HG02798 (cell line): Measurements from ENCODE around the gene CREB5.

ENCODE experiments used
- ATAC-seq: cut with Tn5 transposase; IDR thresholded peaks from one replicate; pipeline ENCODE4 v1.9.1; 2021; ENCODE audit warnings: mild to moderate bottlenecking; ENCODE audit not compliant: unreplicated experiment, poor library complexity

Gene CREB5

DNA sequence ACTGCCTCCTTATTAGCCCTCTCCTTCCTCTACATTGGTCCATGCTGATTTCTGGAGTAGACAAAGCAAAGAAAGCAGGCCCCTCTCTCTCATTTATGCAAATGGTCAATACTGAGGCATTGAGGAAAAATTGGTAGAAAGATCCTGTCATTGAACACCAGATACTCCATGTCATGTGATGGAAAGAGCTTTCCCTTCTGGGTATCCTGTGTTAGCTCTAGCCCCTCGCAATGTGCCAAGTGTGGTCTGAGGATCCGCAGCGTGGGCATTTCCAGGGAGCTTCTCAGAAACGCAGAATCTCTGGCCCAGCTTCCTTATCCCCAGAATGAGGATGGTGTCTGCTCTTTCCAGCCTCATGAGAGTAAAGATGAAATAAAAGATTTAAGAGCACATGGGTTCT is 159.1 kb downstream of the CREB5 start:
- no peak for ATAC-seq

DNA sequence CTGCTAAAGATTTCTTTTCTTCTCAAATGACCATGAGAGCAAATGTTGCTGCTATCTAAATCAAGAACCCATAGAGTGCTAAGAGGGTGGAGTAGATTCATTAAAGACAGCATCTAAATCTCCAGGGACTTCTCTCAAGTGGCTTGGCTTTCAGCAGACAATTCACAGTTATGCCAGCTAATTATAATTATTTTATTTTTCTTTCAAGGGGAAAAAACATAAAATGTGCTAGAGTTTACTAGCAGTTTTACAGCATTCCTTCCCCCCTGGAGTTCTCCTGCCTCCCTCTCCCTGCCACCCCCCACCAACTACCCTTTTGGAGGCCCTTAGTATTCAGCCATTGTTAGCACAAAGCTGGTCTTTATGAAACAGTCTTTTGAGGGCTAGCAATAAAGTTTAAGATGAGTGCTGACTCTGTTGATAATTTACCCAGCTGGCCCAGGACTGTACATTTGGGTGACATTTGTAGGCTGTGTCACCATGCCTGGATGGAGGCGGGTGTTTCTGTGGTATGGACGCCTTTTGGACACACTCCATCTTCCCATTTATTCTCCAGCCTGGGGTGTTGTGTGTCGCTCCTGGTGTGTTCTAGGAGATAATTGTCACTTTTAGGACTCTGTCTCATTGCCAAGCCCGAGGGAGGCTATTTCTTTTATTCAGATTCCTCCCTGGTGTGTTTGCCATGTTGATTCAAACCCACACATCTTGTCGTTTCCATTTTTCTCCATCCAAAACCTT is 160.2 kb downstream of the CREB5 start:
- no peak for ATAC-seq

DNA sequence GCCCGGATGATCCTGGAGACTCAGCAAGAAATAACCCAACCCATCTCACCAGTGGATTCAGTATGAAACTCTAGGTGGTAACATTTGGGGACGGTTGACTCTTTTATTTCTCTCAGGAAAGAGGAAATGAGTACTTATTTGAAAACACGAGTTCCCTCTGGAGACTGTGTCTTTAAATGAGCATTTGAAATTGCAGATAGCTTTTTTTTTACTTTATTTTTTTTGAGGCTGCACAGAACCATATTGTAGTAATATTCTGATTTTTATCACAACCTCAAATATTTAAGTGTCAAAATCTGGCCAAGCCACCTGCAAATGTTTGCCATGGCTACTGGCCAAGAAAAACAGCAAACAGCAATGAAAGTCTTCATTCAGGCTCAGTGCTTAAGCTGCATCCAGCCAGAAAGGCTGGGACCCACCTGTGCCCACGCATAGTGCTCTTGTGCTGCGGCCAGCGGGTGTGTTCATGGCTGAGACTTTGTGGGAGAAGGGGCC is 160.8 kb downstream of the CREB5 start:
- ATAC-seq = no peak

DNA sequence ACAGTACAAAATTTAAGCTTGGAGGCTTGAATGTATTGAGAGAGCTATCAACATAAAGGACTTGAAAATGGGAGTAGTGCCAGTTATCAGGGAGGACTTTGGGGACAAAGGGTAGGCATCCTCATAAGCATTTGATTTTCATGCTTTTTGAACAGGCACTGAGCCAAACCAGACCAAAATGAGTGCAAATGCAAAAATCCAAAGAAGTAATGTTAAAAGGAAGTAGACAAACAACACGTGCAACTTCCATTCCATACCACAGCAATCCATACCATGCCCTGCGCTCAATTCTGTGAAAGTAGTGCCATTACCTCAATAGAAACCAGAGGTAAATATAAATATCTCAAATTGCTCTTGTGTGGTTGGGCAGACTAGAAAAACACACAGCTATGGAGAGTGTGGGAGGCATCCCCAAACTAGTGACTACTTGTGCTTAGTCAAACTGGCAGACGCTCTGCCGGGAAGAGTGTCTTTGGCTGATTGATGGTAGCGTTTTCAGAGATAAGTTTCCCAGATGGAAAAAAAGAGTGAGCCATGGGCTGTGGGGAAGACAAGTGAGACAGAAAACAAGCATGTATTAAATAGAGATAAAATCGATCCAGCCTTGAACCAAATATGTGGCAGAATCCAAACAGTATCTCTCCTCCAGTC is 161.5 kb downstream of the CREB5 start:
- ATAC-seq = peak; percentile 33

GRCh38 chr7:28575241-28575643 is 162.9 kb downstream of the CREB5 start:
- ATAC-seq = no peak

- ATAC-seq = no peak
Observed at GRCh38 chr7:28576656-28577055, 164.3 kb downstream of the CREB5 start.

- no peak for ATAC-seq
Observed at GRCh38 chr7:28579571-28579970, 167.3 kb downstream of the CREB5 start.

GRCh38 chr7:28580665-28581064 is 168.3 kb downstream of the CREB5 start:
- ATAC-seq = no peak

- no peak for ATAC-seq
Observed at GRCh38 chr7:28581351-28581750, 169.0 kb downstream of the CREB5 start.

DNA sequence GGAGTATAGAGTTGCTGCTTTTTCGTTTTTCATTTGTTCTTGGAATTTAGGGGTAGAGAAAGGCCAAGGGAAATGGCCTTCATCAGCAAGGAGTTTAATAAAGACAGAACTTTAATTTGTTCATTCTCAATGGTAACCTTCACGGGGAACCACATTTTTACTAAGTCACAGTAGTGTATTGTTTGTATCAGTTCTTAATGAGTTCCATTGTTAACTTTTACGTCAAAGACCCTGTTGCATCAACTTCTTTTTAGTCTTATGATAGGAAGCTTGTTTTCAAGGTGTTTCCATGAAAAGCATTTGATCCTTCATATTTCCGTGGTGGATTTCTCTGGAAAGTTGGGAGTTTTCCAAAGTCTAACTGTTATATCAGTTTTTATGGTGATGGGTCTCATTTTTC is 169.9 kb downstream of the CREB5 start:
- no peak for ATAC-seq

GRCh38 chr7:28584235-28584634 is 171.9 kb downstream of the CREB5 start:
- ATAC-seq = no peak

DNA sequence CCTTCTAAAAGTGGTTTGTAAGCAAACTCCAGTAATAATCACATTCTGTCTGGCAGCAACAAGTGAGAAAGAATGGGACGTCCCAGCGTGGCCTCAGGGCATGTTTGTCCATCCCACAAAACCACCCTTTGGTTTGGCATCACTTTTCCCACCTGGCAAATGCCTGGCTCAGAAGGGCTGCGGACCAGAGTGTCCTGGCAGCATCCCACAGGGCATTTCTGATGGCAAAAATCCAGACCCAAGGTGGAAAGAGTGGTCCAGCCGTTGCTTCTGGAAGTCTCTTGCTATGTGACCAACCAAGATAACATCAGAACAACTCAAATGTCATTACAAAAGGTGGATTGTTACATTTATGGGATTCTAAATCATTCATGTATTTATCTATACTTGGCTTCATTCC is 174.4 kb downstream of the CREB5 start:
- no peak for ATAC-seq

DNA sequence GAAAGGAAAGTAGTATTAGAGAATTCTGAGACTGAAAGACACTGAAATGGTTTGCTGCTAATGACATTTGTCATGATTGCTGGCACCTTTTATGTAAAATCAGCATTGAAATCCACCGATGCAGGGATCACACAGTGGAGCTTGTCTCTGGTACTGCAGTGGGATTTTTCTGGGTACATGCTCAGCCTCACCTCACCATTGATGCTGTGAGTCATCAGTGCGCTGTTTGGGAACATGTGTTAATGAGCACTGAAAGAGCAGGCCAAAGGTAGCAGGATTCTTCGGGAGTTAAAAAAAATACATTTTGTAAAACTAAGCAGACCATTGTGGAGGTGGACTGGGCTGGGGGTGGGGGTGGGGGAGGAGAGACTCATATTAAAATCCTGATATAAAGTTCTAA is 174.9 kb downstream of the CREB5 start:
- ATAC-seq = no peak

DNA sequence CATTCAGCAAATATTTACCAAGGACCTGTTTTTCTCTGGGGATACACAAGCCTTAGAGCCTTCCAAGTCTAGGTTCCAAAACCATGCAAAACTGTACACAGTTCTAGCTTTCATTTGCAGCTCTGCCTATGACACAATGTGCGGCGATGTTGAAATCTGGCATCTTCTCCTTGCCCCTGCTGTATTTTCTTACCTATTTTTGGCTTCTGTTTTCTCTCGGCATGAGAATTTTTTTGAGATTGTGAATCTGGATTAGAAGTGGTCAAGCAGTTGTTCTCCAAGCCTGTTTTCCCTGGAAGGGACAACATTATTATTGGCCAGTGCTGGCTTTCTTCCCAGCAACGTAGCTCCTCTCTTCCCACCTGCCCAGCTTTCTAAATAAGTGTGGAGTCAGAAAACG is 176.3 kb downstream of the CREB5 start:
- ATAC-seq = no peak

DNA sequence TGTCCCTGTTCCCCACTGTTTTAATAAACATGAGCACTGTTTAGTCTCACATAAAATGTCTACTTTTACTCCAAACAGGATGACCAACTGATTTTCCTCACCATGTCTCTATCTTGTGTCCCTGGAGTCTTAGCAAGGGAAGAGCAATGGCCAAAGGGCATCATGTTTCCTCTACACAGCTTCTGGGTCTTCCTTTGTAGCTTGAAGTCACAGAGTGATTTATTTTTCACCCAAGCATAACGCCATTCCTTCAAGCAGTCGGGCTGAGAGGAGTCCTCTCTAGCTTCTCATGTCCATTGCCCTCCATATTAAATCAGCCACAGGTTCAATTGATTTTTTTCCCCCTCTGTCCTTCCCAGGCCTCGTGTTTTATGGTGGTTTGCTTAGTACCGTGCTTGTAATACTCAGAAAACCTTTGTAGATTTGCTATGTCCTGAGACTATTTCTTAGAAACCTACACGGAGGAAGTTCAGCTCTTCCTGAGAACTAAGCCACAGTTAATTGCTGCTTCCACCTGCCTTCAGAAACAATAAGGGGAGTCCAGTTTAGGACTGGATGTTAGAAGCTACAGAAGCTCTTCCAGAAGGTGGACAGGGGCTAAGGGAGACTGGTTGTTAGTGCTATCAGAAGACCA is 178.8 kb downstream of the CREB5 start:
- no peak for ATAC-seq

DNA sequence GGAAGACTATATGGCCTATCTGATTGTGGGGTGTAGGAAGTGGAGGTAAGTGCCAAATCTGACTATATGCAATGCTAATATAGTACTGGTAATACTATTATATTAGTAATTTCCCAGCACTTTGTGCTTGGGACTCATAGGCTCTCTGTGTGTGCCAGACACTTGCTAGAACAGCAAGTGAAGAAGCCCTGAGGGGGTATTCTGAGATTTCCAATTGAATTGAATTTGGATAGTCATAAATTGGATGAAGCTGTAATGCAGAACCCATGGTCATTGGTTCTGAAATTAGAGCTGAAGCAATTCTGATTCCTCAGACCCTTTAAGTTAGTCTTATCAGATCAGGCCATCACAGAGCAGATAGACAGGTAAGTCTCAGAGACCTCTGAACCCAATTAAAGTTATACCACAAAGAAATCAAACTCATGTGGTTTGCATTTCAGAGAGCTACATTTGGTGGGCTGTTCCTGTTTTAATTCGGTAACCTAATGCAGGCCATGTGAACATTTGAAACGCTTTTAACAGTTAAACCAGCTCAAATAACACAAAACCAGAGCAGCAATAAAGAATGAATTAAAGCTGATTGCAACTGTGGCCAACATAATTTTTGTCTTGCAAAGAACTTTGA is 179.5 kb downstream of the CREB5 start:
- no peak for ATAC-seq

DNA sequence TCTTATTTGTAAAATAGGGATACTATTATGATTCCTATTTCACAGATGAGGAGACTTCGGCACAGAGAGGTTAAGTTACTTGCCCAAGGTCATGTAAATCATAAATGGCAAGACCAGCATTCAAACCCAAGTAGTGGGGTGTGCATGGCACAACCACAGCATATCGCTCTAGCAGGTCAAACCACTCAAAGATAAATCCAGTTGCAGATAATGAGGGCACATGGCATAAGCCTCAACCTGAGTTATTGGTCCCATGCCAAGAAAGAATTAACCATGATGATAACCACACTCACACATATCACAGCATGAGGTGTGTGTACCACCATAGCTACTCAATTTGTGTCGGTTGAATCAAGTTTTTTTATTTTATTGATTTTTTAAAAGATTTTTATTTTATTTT is 180.5 kb downstream of the CREB5 start:
- no peak for ATAC-seq

- no peak for ATAC-seq
Observed at GRCh38 chr7:28595076-28595475, 182.8 kb downstream of the CREB5 start.

DNA sequence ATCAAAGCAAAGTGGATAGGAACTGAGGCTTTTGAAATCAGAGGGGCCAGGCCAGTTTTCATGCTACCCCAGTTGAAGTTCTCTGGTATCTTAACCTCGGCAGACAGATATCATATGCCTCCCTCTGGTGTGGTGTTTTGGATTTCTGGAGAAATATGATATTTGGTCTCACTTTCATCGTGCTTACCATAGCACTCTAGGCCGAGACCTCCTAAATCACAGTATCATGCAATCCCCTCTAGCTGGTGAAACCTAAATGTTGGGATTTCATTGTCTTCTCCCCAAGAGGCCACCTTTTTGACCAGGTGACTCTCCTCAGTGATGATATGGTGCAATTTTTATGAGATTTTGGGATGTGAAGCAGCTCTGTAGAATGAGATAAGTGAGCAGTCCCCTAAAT is 183.5 kb downstream of the CREB5 start:
- no peak for ATAC-seq

- no peak for ATAC-seq
Observed at GRCh38 chr7:28596245-28596935, 184.1 kb downstream of the CREB5 start.
